Measurements from ENCODE around the gene METTL2A.
"Not testable (repeated sequence)": the region's sequence is repeated elsewhere in the genome, so short reads cannot be mapped to it uniquely, and the experiment has no call there.

DNA sequence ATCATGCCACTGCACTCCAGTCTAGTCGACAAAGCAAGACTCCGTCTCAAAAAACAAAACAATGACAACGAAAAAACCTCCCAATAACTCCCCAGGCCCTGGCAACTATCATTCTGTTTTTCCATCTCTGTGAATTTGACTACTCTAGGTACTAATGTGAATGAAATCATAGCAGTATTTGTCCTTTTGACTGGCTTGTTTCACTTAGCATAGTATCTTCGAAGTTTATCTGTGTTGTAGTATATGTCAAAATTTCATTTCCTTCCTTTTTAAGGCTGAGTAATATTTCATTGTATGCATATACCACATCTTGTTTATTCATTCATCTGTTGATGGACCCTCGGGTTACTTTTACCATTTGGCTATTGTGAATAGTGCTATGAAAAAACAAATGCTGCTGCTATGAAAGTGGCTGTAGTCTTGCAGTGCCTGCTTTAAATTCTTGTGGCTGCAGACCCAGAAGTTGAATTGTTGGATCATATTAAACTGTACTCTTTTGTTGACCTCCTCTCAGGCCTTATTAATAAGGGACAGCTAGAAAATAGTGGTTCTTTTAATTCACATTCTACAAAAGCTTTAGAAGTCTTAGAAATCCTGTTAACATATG is 69.5 kb downstream of the METTL2A start:
- not testable (repeated sequence) for TF ChIP-seq TAF1, POU2F2, POLR2A (IDR thresholded peaks at IDR 0.05; ENCODE audit: low read depth, low read length)

All from GM12891 (cell line).